GM19239 (cell line): ENCODE data around the gene OPRD1.

ENCODE experiments used
- DNase-seq: peaks from one replicate; pipeline ENCODE4 v3.0.0; 2011; ENCODE audit warnings: low spot score; ENCODE audit not compliant: insufficient read length
- FAIRE-seq: peaks from 2 replicates; lab custom pipeline; 2011; peaks lifted over from hg19 to GRCh38; lab: Jason Lieb, UNC

Gene OPRD1

GRCh38 chr1:28897789-28898188, 85.8 kb downstream of the OPRD1 start:
- FAIRE-seq, result no peak
- no peak for DNase-seq

GRCh38 chr1:28898405-28898881, 86.5 kb downstream of the OPRD1 start:
- DNase-seq (no peak), FAIRE-seq (no peak)

- no peak for DNase-seq
- no peak for FAIRE-seq
Observed at GRCh38 chr1:28899267-28899666, 87.3 kb downstream of the OPRD1 start.

GRCh38 chr1:28900562-28900961, 88.6 kb downstream of the OPRD1 start:
- FAIRE-seq, result no peak

GRCh38 chr1:28902738-28903137, 90.8 kb downstream of the OPRD1 start:
- DNase-seq, result no peak
- no peak for FAIRE-seq

More at GRCh38 chr1:28900562-28900961, 88.6 kb downstream of the OPRD1 start:
- DNase-seq, result no peak

DNA sequence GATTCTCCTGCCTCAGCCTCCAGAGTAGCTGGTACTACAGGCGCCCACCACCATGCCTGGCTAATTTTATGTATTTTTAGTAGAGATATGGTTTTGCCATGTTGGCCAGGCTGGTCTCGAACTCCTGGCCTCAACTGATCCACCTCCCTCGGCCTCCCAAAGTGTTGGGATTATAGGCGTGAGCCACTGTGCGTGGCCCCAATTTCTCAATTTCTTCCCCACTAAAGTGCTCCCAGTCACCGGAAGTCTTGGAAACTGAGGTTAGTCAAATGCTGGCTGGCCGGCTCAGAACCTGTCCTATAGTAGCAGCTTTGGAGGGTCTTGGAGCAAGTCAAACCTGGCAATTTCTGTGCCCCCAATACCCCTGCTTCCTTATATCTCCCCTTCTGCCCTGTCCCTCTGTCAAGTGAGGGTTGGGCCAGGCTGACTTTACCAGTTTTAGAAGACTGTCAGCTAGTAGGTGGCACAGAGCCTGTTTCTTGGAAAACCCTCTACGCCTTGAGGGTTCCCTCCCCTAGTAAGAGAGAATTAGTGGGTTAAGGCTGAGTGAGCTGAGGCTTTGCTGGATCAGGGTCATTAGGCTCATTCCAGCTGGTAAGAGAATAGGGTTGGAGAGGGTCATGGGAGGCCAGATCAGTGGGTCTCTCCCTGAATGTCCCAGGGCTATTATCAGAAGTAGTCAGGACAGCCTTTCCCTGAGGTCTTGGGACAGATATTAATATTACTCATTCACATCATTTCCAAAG, 94.1 kb downstream of the OPRD1 start:
- DNase-seq (no peak), FAIRE-seq (no peak)

GRCh38 chr1:28909198-28909597, 97.2 kb downstream of the OPRD1 start:
- DNase-seq (no peak), FAIRE-seq (no peak)

DNA sequence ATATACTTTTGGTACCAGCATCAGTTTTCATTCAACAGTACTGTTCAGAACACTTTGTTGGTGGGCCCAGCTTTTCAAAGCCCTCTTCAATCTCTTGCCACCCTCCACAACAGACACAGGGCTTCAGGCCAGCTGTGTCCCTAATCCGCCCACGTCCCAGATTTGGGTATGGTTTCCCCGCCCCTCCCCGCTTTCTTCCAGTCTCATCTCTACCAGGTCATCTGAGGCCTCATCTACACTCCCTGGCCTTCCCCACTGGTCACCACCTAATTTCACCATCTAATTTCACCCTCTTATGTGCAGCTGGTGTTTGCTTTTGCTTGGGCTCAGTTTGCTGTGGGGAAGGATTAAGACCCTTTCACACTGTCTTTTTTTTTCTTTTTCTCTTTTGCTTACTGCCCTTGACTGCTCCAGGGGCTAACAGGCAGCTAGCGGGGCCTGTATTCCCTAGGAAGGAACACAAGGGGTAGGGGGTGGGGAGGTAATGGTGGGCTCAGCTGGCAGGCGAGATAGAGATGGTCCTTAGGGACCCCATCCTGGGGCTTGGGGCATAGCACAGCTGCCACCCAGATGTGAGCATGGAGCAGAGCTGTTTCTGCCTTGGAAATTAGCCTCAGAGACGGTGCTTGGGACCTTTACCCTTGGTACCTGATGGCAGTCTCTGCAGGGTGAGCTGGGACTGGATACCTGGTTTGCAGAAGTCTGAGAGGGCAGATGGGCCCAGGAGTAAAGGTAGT, 98.6 kb downstream of the OPRD1 start:
- DNase-seq (no peak), FAIRE-seq (no peak)

DNA sequence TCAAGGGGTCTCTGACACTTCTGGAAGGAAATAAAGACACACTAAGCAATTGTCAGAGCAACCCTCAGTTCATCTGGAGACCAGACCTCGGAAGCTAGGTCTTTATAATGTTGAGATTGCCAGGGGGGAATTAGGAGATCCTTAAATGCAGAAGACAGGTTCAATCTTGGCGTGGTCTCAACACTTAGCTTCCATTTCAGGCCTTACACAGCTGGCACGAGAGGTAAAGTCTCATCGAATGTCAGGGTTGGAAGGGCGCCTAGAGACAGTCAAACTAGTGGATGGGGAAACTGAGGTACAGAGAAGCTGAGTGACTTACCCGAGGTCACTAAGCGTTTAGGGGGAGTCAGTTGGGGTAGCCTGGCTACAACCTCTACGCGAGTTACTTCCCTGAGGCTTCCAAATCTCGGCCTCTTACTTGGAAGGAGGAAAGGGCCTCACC, 101.8 kb downstream of the OPRD1 start:
- no peak for DNase-seq
- FAIRE-seq, result no peak

DNA sequence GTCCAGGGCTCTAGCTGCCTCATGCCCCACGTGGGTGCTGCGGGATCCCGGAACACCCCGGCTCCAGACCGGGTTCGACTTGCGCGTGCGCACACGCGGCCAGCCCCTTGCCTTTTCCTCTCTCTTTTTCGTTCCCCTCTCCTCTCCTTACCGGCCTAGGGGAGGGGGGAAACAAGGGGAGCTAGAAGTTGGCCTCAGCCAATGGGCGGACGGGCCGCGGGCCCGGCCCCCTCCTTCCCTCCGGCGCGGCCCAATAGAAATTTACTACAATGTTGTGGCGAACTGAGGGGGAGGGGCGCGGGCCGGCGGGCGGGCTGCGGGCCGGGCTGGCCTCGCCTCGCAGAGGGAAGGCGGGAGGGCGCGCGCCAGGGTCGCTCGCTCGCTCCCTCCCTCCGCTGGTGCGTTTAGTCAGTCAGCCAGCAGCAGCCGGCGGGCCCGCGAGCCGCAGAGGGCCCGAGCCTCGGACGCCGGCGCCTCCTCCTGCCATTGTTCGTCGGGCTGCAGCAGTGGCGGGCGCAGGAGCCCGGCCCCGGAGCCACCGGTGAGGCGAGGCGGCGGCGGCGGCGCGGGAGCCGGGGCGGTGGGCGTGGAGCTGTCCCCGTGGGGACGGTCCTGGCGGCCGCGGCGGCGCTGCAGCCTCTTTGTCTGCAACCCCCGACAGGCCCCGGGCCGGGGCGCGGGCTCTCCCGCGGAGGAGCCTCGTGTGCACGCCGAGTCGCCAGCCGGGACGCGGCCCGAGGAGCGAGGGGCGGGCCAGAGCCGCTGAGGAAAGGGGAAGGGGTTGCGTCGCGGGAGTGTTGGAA, 102.5 kb downstream of the OPRD1 start, which contains the start of gene EPB41:
TSS of gene EPB41 (plus strand) at position 342 of the 803 bp plus-strand sequence. CDS start 72,869 bp downstream, outside the sequence.
- FAIRE-seq (peak; percentile 82), DNase-seq (peak; percentile 90)

- FAIRE-seq (peak; percentile 62), DNase-seq (peak; percentile 28)
Observed at GRCh38 chr1:28915031-28915895, 103.3 kb downstream of the OPRD1 start.

- FAIRE-seq, result no peak
- no peak for DNase-seq
Observed at GRCh38 chr1:28917757-28918118, 105.8 kb downstream of the OPRD1 start.
